ENCODE results near the gene TBC1D22A.

DNA sequence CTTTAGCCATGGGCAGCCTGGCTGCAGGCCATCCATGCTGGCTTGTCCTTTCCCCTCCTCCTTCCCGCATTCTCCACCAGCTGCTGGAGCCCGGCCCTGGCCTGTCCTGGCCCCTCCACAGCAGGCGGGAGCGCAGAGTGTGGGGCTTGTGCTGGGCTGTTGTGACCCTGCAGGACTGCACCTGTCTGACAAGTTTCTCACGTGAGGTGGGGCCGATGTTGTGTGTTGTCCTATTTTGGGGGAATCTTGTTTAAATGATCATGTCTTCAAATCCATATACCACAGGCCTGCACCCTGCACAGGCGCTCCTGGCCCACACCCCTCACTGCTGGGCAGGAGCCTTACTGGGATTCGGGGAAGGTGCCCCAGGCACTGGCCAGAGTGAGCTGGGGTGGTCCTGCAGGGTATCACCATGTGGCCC lies 30.4 kb downstream of the TBC1D22A start:
- TF ChIP-seq, protein P1, sequence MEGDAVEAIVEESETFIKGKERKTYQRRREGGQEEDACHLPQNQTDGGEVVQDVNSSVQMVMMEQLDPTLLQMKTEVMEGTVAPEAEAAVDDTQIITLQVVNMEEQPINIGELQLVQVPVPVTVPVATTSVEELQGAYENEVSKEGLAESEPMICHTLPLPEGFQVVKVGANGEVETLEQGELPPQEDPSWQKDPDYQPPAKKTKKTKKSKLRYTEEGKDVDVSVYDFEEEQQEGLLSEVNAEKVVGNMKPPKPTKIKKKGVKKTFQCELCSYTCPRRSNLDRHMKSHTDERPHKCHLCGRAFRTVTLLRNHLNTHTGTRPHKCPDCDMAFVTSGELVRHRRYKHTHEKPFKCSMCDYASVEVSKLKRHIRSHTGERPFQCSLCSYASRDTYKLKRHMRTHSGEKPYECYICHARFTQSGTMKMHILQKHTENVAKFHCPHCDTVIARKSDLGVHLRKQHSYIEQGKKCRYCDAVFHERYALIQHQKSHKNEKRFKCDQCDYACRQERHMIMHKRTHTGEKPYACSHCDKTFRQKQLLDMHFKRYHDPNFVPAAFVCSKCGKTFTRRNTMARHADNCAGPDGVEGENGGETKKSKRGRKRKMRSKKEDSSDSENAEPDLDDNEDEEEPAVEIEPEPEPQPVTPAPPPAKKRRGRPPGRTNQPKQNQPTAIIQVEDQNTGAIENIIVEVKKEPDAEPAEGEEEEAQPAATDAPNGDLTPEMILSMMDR (IDR thresholded peaks at IDR 0.05; ENCODE audit: low read depth, low read length, missing input control) = no peak
- TF ChIP-seq HNF4G (IDR thresholded peaks at IDR 0.05) (no peak), RAD21 (IDR thresholded peaks at IDR 0.05) (no peak), GABPA (IDR thresholded peaks at IDR 0.05 in 1 of 2, conservative IDR thresholded peaks at IDR 0.05 in 1 of 2) (no peak), YY1 (IDR thresholded peaks at IDR 0.05) (no peak), JUND (IDR thresholded peaks at IDR 0.05) (no peak), SP1 (IDR thresholded peaks at IDR 0.05) (no peak), TAF1 (conservative IDR thresholded peaks at IDR 0.05) (no peak)
- TF ChIP-seq, protein P2, sequence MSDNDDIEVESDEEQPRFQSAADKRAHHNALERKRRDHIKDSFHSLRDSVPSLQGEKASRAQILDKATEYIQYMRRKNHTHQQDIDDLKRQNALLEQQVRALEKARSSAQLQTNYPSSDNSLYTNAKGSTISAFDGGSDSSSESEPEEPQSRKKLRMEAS (IDR thresholded peaks at IDR 0.05) = no peak
- TF ChIP-seq, protein P3, sequence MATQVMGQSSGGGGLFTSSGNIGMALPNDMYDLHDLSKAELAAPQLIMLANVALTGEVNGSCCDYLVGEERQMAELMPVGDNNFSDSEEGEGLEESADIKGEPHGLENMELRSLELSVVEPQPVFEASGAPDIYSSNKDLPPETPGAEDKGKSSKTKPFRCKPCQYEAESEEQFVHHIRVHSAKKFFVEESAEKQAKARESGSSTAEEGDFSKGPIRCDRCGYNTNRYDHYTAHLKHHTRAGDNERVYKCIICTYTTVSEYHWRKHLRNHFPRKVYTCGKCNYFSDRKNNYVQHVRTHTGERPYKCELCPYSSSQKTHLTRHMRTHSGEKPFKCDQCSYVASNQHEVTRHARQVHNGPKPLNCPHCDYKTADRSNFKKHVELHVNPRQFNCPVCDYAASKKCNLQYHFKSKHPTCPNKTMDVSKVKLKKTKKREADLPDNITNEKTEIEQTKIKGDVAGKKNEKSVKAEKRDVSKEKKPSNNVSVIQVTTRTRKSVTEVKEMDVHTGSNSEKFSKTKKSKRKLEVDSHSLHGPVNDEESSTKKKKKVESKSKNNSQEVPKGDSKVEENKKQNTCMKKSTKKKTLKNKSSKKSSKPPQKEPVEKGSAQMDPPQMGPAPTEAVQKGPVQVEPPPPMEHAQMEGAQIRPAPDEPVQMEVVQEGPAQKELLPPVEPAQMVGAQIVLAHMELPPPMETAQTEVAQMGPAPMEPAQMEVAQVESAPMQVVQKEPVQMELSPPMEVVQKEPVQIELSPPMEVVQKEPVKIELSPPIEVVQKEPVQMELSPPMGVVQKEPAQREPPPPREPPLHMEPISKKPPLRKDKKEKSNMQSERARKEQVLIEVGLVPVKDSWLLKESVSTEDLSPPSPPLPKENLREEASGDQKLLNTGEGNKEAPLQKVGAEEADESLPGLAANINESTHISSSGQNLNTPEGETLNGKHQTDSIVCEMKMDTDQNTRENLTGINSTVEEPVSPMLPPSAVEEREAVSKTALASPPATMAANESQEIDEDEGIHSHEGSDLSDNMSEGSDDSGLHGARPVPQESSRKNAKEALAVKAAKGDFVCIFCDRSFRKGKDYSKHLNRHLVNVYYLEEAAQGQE (IDR thresholded peaks at IDR 0.05) = no peak
- TF ChIP-seq, protein P4, sequence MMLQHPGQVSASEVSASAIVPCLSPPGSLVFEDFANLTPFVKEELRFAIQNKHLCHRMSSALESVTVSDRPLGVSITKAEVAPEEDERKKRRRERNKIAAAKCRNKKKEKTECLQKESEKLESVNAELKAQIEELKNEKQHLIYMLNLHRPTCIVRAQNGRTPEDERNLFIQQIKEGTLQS (IDR thresholded peaks at IDR 0.05) = no peak
